ENCODE measurements around the gene ARF6. TPM values are rescaled to one million over a fixed set of nuclear protein-coding genes. Genes with fewer than 3 reads are reported as not detected.

ARF6 gene
- total RNA-seq, 1 donor from 2014 or later = 24.4 TPM

- Histone ChIP-seq H3K27me3 (ENCODE audit: low read depth) (no peaks in the 10 kb centered on the region), H3K36me3 (no peaks in the 10 kb centered on the region), H3K27ac (replicated peaks) (no peak overlapping the region), H3K4me3 (no peak overlapping the region), H3K9me3 (replicated peaks) (no peaks in the 10 kb centered on the region), H3K4me1 (no peaks in the 10 kb centered on the region)
- intact Hi-C loops (cut with micrococcal nuclease) = no loop called here
- no peak for TF ChIP-seq CTCF (IDR thresholded peaks at IDR 0.05; ENCODE audit: borderline replicate concordance)
- DNase-seq = no peak
These were observed 27.2 kb downstream of the ARF6 start for GRCh38 chr14:49919825-49920659.

GRCh38 chr14:49920935-49921334 lies 28.1 kb downstream of the ARF6 start:
- Histone ChIP-seq H3K27ac (replicated peaks) (no peak overlapping the region), H3K9me3 (replicated peaks) (no peaks in the 10 kb centered on the region), H3K36me3 (no peaks in the 10 kb centered on the region), H3K4me3 (no peak overlapping the region), H3K4me1 (no peaks in the 10 kb centered on the region), H3K27me3 (ENCODE audit: low read depth) (no peaks in the 10 kb centered on the region)
- DNase-seq = no peak
- intact Hi-C loops (cut with micrococcal nuclease) = no loop called here
- TF ChIP-seq CTCF (IDR thresholded peaks at IDR 0.05; ENCODE audit: borderline replicate concordance) = no peak

- DNase-seq = no peak
- Histone ChIP-seq H3K9me3 (replicated peaks) (no peaks in the 10 kb centered on the region), H3K36me3 (no peaks in the 10 kb centered on the region), H3K27me3 (ENCODE audit: low read depth) (no peaks in the 10 kb centered on the region), H3K27ac (replicated peaks) (no peak overlapping the region), H3K4me3 (no peak overlapping the region), H3K4me1 (no peaks in the 10 kb centered on the region)
- intact Hi-C loops (cut with micrococcal nuclease) = no loop called here
- no peak for TF ChIP-seq CTCF (IDR thresholded peaks at IDR 0.05; ENCODE audit: borderline replicate concordance)
These were observed 28.5 kb downstream of the ARF6 start for GRCh38 chr14:49921401-49921800.

GRCh38 chr14:49923442-49923841 lies 30.6 kb downstream of the ARF6 start:
- intact Hi-C loops (cut with micrococcal nuclease) = no loop called here
- no peak for DNase-seq
- TF ChIP-seq CTCF (IDR thresholded peaks at IDR 0.05; ENCODE audit: borderline replicate concordance) = no peak
- H3K4me1 ChIP-seq = no peaks in the 10 kb centered on the region
- no peaks in the 10 kb centered on the region for H3K36me3 ChIP-seq
- H3K27ac ChIP-seq (replicated peaks) = no peak overlapping the region
- H3K4me3 ChIP-seq = no peak overlapping the region
- no peaks in the 10 kb centered on the region for H3K27me3 ChIP-seq (ENCODE audit: low read depth)
- no peaks in the 10 kb centered on the region for H3K9me3 ChIP-seq (replicated peaks)

- no peaks in the 10 kb centered on the region for H3K27me3 ChIP-seq (ENCODE audit: low read depth)
- no peak overlapping the region for H3K27ac ChIP-seq (replicated peaks)
- H3K4me1 ChIP-seq = no peaks in the 10 kb centered on the region
- no peaks in the 10 kb centered on the region for H3K36me3 ChIP-seq
- no peak for DNase-seq
- H3K9me3 ChIP-seq (replicated peaks) = no peaks in the 10 kb centered on the region
- H3K4me3 ChIP-seq = no peak overlapping the region
- intact Hi-C loops (cut with micrococcal nuclease) = no loop called here
- no peak for TF ChIP-seq CTCF (IDR thresholded peaks at IDR 0.05; ENCODE audit: borderline replicate concordance)
These were observed 31.0 kb downstream of the ARF6 start for GRCh38 chr14:49923881-49924280.

Measured in left ventricle myocardium inferior (tissue), 1 donor.